HFFc6 (cell line): ENCODE data around the gene EXOC6B. TPM values are rescaled to one million over a fixed set of nuclear protein-coding genes. Genes with fewer than 3 reads are reported as not detected.

Source experiments
- DNase-seq: peaks from one replicate; pipeline ENCODE4 v3.0.0-alpha.2; 2018
- H3K27ac Mint-ChIP-seq: 2 replicates; pipeline ENCODE4 v1.8.0; 2020; ENCODE audit warnings: mild to moderate bottlenecking, mixed read lengths
- H3K27me3 Mint-ChIP-seq: 2 replicates; pipeline ENCODE4 v1.8.0; 2021; ENCODE audit warnings: mild to moderate bottlenecking, moderate library complexity, mixed read lengths; ENCODE audit not compliant: insufficient read depth
- H3K36me3 Mint-ChIP-seq: 2 replicates; pipeline ENCODE4 v1.8.0; 2021; ENCODE audit warnings: low read depth, mixed read lengths
- H3K4me1 Mint-ChIP-seq: 2 replicates; pipeline ENCODE4 v1.8.0; 2020; ENCODE audit warnings: low read depth, mixed read lengths
- H3K4me3 Mint-ChIP-seq: 2 replicates; pipeline ENCODE4 v1.8.0; 2020; ENCODE audit warnings: mild to moderate bottlenecking, moderate library complexity, mixed read lengths
- H3K9me3 Mint-ChIP-seq: 2 replicates; pipeline ENCODE4 v1.8.0; 2020; ENCODE audit warnings: mild to moderate bottlenecking, mixed read lengths
- CTCF ChIP-seq: fragments of 200-600 bp; sonication (generic); IDR thresholded peaks from 2 replicates; pipeline ENCODE4 v1.5.0; 2021; ENCODE audit warnings: antibody characterized with exemption, mild to moderate bottlenecking
- total RNA-seq, 6 experiments: library from RNA; stranded (reverse); fragmentation: NEBNext Ultra II Directional; extraction: Animal tissue kit (Norgen Biotek cat#: 25700); gene quantifications; 2 replicates in 1 of 6; 3 replicates in 5 of 6; pipeline ENCODE4 v1.2.3, GENCODE V29; 2021

The EXOC6B gene
- total RNA-seq, 6 experiments from 2014 or later: 24.8 to 33.0 (median 27.4) TPM

GRCh38 chr2:72765997-72766609, 59.7 kb downstream of the EXOC6B start:
- peak overlapping the region; percentile 13; the same call in 1 of the 2 replicates for H3K4me3 Mint-ChIP-seq
- TF ChIP-seq CTCF: no peak
- H3K4me1 Mint-ChIP-seq: peaks cover 13% of the 10 kb centered on the region
- peak overlapping the region; percentile 67 for H3K27ac Mint-ChIP-seq
- H3K36me3 Mint-ChIP-seq: peaks cover 40% of the 10 kb centered on the region
- H3K27me3 Mint-ChIP-seq: peaks cover 4% of the 10 kb centered on the region; the same call in 1 of the 2 replicates
- peaks cover 25% of the 10 kb centered on the region for H3K9me3 Mint-ChIP-seq
- peak; percentile 10 for DNase-seq

GRCh38 chr2:72762276-72762675, 63.6 kb downstream of the EXOC6B start:
- Mint-ChIP-seq H3K36me3 (peaks cover 58% of the 10 kb centered on the region), H3K27me3 (peaks cover 4% of the 10 kb centered on the region; the same call in 1 of the 2 replicates), H3K4me3 (no peak overlapping the region), H3K27ac (no peak overlapping the region), H3K4me1 (peaks cover 19% of the 10 kb centered on the region), H3K9me3 (peaks cover 35% of the 10 kb centered on the region)
- TF ChIP-seq CTCF: no peak
- no peak for DNase-seq

- H3K27me3 Mint-ChIP-seq: no peaks in the 10 kb centered on the region
- no peak for DNase-seq
- H3K27ac Mint-ChIP-seq: no peak overlapping the region
These were observed 66.1 kb downstream of the EXOC6B start for GRCh38 chr2:72759755-72760154.

GRCh38 chr2:72757177-72757775, 68.6 kb downstream of the EXOC6B start:
- Mint-ChIP-seq H3K36me3 (peaks cover 30% of the 10 kb centered on the region), H3K27ac (peak overlapping the region; percentile 62), H3K27me3 (no peaks in the 10 kb centered on the region), H3K9me3 (peaks cover 22% of the 10 kb centered on the region), H3K4me1 (peaks cover 30% of the 10 kb centered on the region), H3K4me3 (0 out of 2 replicates have a peak overlapping the region, but pooled peaks have one; percentile 16)
- peak; percentile 53 for DNase-seq
- TF ChIP-seq CTCF: no peak

More at GRCh38 chr2:72759755-72760154, 66.1 kb downstream of the EXOC6B start:
- no peak for TF ChIP-seq CTCF
- H3K9me3 Mint-ChIP-seq: peaks cover 35% of the 10 kb centered on the region
- peaks cover 30% of the 10 kb centered on the region for H3K4me1 Mint-ChIP-seq
- H3K4me3 Mint-ChIP-seq: no peak overlapping the region
- H3K36me3 Mint-ChIP-seq: peaks cover 46% of the 10 kb centered on the region

GRCh38 chr2:72755647-72756423, 70.0 kb downstream of the EXOC6B start:
- Mint-ChIP-seq H3K27ac (peak overlapping the region; percentile 46), H3K4me1 (peaks cover 30% of the 10 kb centered on the region), H3K4me3 (no peak overlapping the region), H3K9me3 (peaks cover 8% of the 10 kb centered on the region; the same call in 1 of the 2 replicates), H3K27me3 (no peaks in the 10 kb centered on the region), H3K36me3 (peaks cover 16% of the 10 kb centered on the region)
- no peak for TF ChIP-seq CTCF
- peak; percentile 24 for DNase-seq
